IMR-90 (cell line): ENCODE measurements around the gene MYH6. TPM values are rescaled to one million over a fixed set of nuclear protein-coding genes. Genes with fewer than 3 reads are reported as not detected.

Experiments
- ATAC-seq: fragments of 200-7000 bp; cut with Tn5 transposase; 2 replicates; pipeline ENCODE4 v1.9.1; 2020; ENCODE audit warnings: low read depth, mild to moderate bottlenecking, moderate library complexity
- BruUV-seq: library from RNA; stranded (reverse); fragments of 400-500 nt; replicated peaks from 2 replicates; lab custom pipeline; 2021; lab: Mats Ljungman, UMichigan
- CTCF ChIA-PET: fragments of 300-600 bp; formaldehyde crosslinking; extraction: SDS; loops from one replicate; lab custom pipeline; 2021; ENCODE audit warnings: antibody characterized with exemption; lab: Yijun Ruan, JAX
- POLR2A ChIA-PET: fragments of 300-600 bp; sonication (Branson Sonifier 250); formaldehyde crosslinking; loops from one replicate; lab custom pipeline; 2022; ENCODE audit warnings: antibody characterized with exemption; ENCODE audit not compliant: unreplicated experiment; lab: Charles Lee
- DNase-seq: peaks from one replicate; pipeline ENCODE4 v3.0.0; 2013
- H2AFZ ChIP-seq: replicated peaks from 2 replicates; pipeline ENCODE3; 2013; ENCODE audit warnings: low read length, mild to moderate bottlenecking; ENCODE audit not compliant: poor library complexity
- H2AK5ac ChIP-seq: 2 replicates; pipeline ENCODE4 v1.6.1; 2013; ENCODE audit warnings: low read depth, low read length, inconsistent platforms
- H2AK9ac ChIP-seq: replicated peaks from 2 replicates; pipeline ENCODE3; 2013; ENCODE audit warnings: mild to moderate bottlenecking, low read depth, low read length, moderate library complexity; ENCODE audit not compliant: poor library complexity
- H2BK120ac ChIP-seq: 2 replicates; pipeline ENCODE4 v1.6.1; 2013; ENCODE audit warnings: low read depth, low read length, inconsistent platforms
- H2BK15ac ChIP-seq: 3 replicates; pipeline ENCODE4 v1.6.1; 2013; ENCODE audit warnings: low read depth, low read length, inconsistent platforms
- H2BK20ac ChIP-seq: 2 replicates; pipeline ENCODE4 v1.6.1; 2013; ENCODE audit warnings: low read depth, mild to moderate bottlenecking, inconsistent platforms, low read length, moderate library complexity
- H2BK5ac ChIP-seq: 2 replicates; pipeline ENCODE4 v1.6.1; 2013; ENCODE audit warnings: mild to moderate bottlenecking, low read depth, low read length, inconsistent platforms; ENCODE audit not compliant: poor library complexity, severe bottlenecking
- H3K14ac ChIP-seq: replicated peaks from 2 replicates; pipeline ENCODE4 v1.6.1; 2013; ENCODE audit warnings: low read depth, low read length, inconsistent platforms
- H3K18ac ChIP-seq: 2 replicates; pipeline ENCODE4 v1.6.1; 2013; ENCODE audit warnings: low read depth, low read length, control low read depth
- H3K23ac ChIP-seq: 2 replicates; pipeline ENCODE4 v1.6.1; 2013; ENCODE audit warnings: low read depth, low read length, inconsistent platforms
- H3K27ac ChIP-seq: 2 replicates; pipeline ENCODE4 v1.5.1; 2013; ENCODE audit warnings: mild to moderate bottlenecking, control low read depth, low read length; ENCODE audit not compliant: insufficient read depth
- H3K27me3 ChIP-seq: 2 replicates; pipeline ENCODE4 v1.6.1; 2013; ENCODE audit warnings: low read length; ENCODE audit not compliant: control insufficient read depth, insufficient read depth
- H3K36me3 ChIP-seq: 2 replicates; pipeline ENCODE4 v1.6.1; 2013; ENCODE audit warnings: low read length, mixed read lengths; ENCODE audit not compliant: control insufficient read depth, insufficient read depth
- H3K4ac ChIP-seq: 2 replicates; pipeline ENCODE4 v1.6.1; 2013; ENCODE audit warnings: low read depth, low read length, inconsistent platforms
- H3K4me1 ChIP-seq: 2 replicates; pipeline ENCODE4 v1.6.1; 2013; ENCODE audit warnings: low read length, mixed read lengths; ENCODE audit not compliant: control insufficient read depth, insufficient read depth
- H3K4me2 ChIP-seq: 2 replicates; pipeline ENCODE4 v1.6.1; 2013; ENCODE audit warnings: low read depth, mild to moderate bottlenecking, control low read depth, low read length, moderate library complexity
- H3K4me3 ChIP-seq: 2 replicates; pipeline ENCODE4 v1.5.1; 2013; ENCODE audit warnings: low read depth, mild to moderate bottlenecking, control low read depth, low read length, moderate library complexity; ENCODE audit not compliant: insufficient read depth
- H3K56ac ChIP-seq: 2 replicates; pipeline ENCODE4 v1.6.1; 2013; ENCODE audit warnings: low read length, inconsistent platforms; ENCODE audit not compliant: insufficient read depth; ENCODE audit errors: extremely low read depth
- H3K79me1 ChIP-seq, 2 experiments: 2 replicates each; pipeline ENCODE4 v1.6.1; 2013; ENCODE audit warnings: low read length in 2 of 2, inconsistent platforms in 1 of 2, low read depth in 1 of 2
- H3K9ac ChIP-seq: 2 replicates; pipeline ENCODE4 v1.6.1; 2013; ENCODE audit warnings: low read depth, low read length, control low read depth
- H3K9me1 ChIP-seq: 2 replicates; pipeline ENCODE4 v1.6.1; 2013; ENCODE audit warnings: low read length, inconsistent platforms; ENCODE audit not compliant: insufficient read depth
- H3K9me3 ChIP-seq: 2 replicates; pipeline ENCODE4 v1.6.1; 2013; ENCODE audit warnings: low read length; ENCODE audit not compliant: control insufficient read depth, insufficient read depth
- H4K20me1 ChIP-seq: 2 replicates; pipeline ENCODE4 v1.6.1; 2013; ENCODE audit warnings: low read length, inconsistent platforms; ENCODE audit not compliant: insufficient read depth
- H4K5ac ChIP-seq: 2 replicates; pipeline ENCODE4 v1.6.1; 2013; ENCODE audit warnings: mild to moderate bottlenecking, low read depth, low read length, control low read depth
- H4K8ac ChIP-seq, 2 experiments: 2 replicates each; pipeline ENCODE4 v1.6.1; 2013; ENCODE audit warnings: low read depth in 2 of 2, low read length in 2 of 2, control low read depth in 1 of 2, inconsistent platforms in 1 of 2
- H4K91ac ChIP-seq: 2 replicates; pipeline ENCODE4 v1.6.1; 2013; ENCODE audit warnings: low read depth, low read length, inconsistent platforms; ENCODE audit not compliant: insufficient read depth
- BHLHE40 ChIP-seq: fragments of 150-350 bp; IDR thresholded peaks from 2 replicates; pipeline ENCODE4 v1.6.1; 2016; ENCODE audit warnings: mild to moderate bottlenecking, low read depth, low read length
- FOS ChIP-seq: fragments of 150-350 bp; IDR thresholded peaks from 2 replicates; pipeline ENCODE4 v1.6.1; 2016; ENCODE audit warnings: low read depth, low read length
- MAZ ChIP-seq: IDR thresholded peaks from 2 replicates; pipeline ENCODE4 v1.6.1; 2012; ENCODE audit warnings: low read depth, mild to moderate bottlenecking, low read length, improper control_type of control experiment, moderate library complexity, borderline replicate concordance
- MXI1 ChIP-seq: IDR thresholded peaks from 2 replicates; pipeline ENCODE4 v1.6.1; 2012; ENCODE audit warnings: low read depth, mild to moderate bottlenecking, low read length, moderate library complexity, borderline replicate concordance
- POLR2A ChIP-seq: IDR thresholded peaks from 2 replicates; pipeline ENCODE4 v1.6.1; 2012; ENCODE audit warnings: mild to moderate bottlenecking, low read depth, low read length
- WGBS, 2 experiments: methylation state at CpG; one replicate each; pipeline versions ENCODE4 v1.1.5 to v1.1.7; 2013; ENCODE audit warnings: missing lambda C conversion rate in 2 of 2; ENCODE audit not compliant: insufficient read length in 1 of 2; ENCODE audit errors: extremely low coverage in 2 of 2; 5-methylcytosine and 5-hydroxymethylcytosine counted together
- dilution Hi-C: fragments of 300-500 bp; cut with HindIII; formaldehyde crosslinking; loops from one replicate; pipeline ENCODE4 v1.14.3; 2018; ENCODE audit warnings: low sequenced_read_pairs; ENCODE audit not compliant: unreplicated experiment
- in situ Hi-C: fragments of 300-500 bp; cut with MboI; formaldehyde crosslinking; loops from 3 replicates; pipeline ENCODE4 v1.14.3; 2019; ENCODE audit warnings: low sequenced_read_pairs, inconsistent platforms, mixed read lengths
- intact Hi-C: fragments of 100-400 bp; cut with micrococcal nuclease; formaldehyde crosslinking; loops from 2 replicates; pipeline ENCODE4 v1.10.0; 2022
- polyA plus RNA-seq, 3 experiments: library from polyadenylated mRNA; depleted of rRNA; stranded (reverse); fragments of >200 nt; gene quantifications; 2 replicates each; pipeline ENCODE4 v1.2.3, GENCODE V29; 2012; ENCODE audit warnings: low replicate concordance in 1 of 3
- total RNA-seq: library from RNA; depleted of rRNA; stranded (reverse); fragments of >200 nt; gene quantifications from 2 replicates; pipeline ENCODE4 v1.2.3, GENCODE V29; 2012

The MYH6 gene
- total and polyA plus RNA-seq, 2 of the 4 experiments (the other 2 are of a cell fraction), result not detected

- Histone ChIP-seq H3K27ac (peak overlapping the region; percentile 98), H2AFZ (peak overlapping the region; percentile 88), H3K27me3 (peaks cover 16% of the 10 kb centered on the region; the same call in 1 of the 2 replicates)
Observed at GRCh38 chr14:23365732-23366425, 42.2 kb downstream of the MYH6 start.

More at GRCh38 chr14:23365732-23366425, 42.2 kb downstream of the MYH6 start:
- Histone ChIP-seq H4K20me1 (peaks cover 12% of the 10 kb centered on the region; the same call in 1 of the 2 replicates), H3K4me3 (peak overlapping the region; percentile 55), H2BK20ac (no peak overlapping the region), H2BK120ac (no peak overlapping the region; the same call in 1 of the 2 replicates), H2BK15ac (no peak overlapping the region), H4K5ac (peak overlapping the region; percentile 71; the same call in 1 of the 2 replicates), H3K9me1 (peaks cover 8% of the 10 kb centered on the region; the same call in 1 of the 2 replicates), H3K9me3 (no peaks in the 10 kb centered on the region), H3K4me1 (peaks cover 8% of the 10 kb centered on the region), H3K14ac (0 out of 2 replicates have a peak overlapping the region, but pooled peaks have one; percentile 66), H3K56ac (peak overlapping the region; percentile 38), H3K79me1 (peaks cover 10 to 35% of the 10 kb centered on the region in 2 experiments; a peak in 3 of 4 replicates), H4K91ac (peak overlapping the region; percentile 66), H3K9ac (peak overlapping the region; percentile 54), H3K36me3 (no peaks in the 10 kb centered on the region), H2AK9ac (peak overlapping the region; percentile 60), H3K4me2 (peak overlapping the region; percentile 92), H2AK5ac (no peak overlapping the region), H3K4ac (peak overlapping the region; percentile 77), H3K18ac (peak overlapping the region; percentile 27; the same call in 1 of the 2 replicates), H2BK5ac (peak overlapping the region; percentile 59), H3K23ac (peak overlapping the region; percentile 13; the same call in 1 of the 2 replicates), H4K8ac (peak overlapping the region; percentile 81 to 99; a peak in 3 of 4 replicates)
- POLR2A ChIA-PET, result interaction anchor here (0.5 to 0.9 kb wide), 3 partner anchors 34 to 124 kb away, joined by 3 to 4 read pairs (median 3); partner anchors contain the start of gene PABPN1
- dilution Hi-C loops (no loop called here), in situ Hi-C loops (no loop called here), intact Hi-C loops (loop anchor here (1.0 kb wide), 1 partner anchor 14 kb away; the partner anchor contains the start of gene SLC22A17)
- BruUV-seq, result no TSS peak
- DNase-seq (peak; percentile 72), ATAC-seq (peak; percentile 80)
- TF ChIP-seq MAZ, result peak; percentile 11; the same call in 1 of the 2 replicates
- TF ChIP-seq MXI1, result 0 out of 2 replicates have a peak, but pooled peaks have one; percentile 11
- no peak for TF ChIP-seq FOS
- no peak for TF ChIP-seq BHLHE40
- 0 out of 2 replicates have a peak, but pooled peaks have one; percentile 28 for TF ChIP-seq POLR2A
- WGBS, 2 experiments, result 0% methylated on average over 16 of the region's 51 CpGs; no CpG with 5 or more reads in 1 of the 2 experiments
- CTCF ChIA-PET, result interaction anchor here (1.5 kb wide), 1 partner anchor 13 kb away, joined by 5 read pairs; no protein-coding TSS in a partner anchor
